ENCODE data around the gene DPYD.
"Not testable (repeated sequence)": the region's sequence is repeated elsewhere in the genome, so short reads cannot be mapped to it uniquely, and the experiment has no call there.

DPYD gene

DNA sequence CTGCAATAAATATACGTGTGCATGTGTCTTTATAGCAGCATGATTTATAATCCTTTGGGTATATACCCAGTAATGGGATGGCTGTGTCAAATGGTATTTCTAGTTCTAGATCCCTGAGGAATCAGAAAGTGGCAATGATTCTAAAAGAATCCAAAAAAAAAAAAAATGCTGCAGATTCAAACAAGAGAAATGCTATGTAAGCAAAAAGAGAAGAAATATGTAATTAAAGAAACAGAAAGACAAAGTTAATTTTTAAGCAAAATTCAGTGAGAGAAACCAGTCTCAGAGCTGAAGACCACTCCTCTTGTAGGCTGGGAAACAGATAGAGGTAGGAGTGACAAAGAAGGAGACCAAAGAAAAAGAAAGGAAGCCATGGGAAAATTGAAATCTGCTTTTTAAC is 571.0 kb downstream of the DPYD start:
- DNase-seq, result not testable (repeated sequence)

DNA sequence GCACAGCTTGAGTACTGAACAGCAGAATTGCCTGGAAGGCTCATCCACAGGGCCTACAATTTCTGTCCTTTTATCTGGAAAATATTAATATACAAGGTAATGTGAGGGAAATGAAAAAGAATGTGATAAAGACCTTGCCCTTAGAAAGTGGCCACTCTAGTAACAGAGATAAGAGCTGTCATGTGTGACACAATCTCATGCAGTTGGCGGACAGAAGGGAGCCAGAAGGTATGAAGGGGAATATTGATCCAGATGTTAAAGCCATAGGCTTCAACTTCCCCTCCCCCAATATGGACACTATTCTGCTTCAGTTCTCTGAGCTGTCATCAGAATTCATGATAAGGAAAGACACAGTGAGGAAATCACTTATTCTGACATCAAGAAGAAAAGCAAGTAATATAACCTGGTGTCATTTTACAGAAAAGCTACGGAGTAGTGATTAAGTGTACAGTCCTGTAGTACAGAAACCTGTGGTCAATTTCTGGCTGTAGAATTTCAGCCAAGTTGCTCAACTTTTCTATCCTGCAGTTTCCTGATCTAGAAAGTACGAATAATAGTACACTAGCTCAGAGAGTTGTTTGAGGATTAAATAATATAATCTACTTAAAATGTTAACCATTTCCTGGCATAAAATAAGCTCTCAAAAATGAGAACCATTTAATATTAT is 572.1 kb downstream of the DPYD start:
- DNase-seq, result no peak

DNA sequence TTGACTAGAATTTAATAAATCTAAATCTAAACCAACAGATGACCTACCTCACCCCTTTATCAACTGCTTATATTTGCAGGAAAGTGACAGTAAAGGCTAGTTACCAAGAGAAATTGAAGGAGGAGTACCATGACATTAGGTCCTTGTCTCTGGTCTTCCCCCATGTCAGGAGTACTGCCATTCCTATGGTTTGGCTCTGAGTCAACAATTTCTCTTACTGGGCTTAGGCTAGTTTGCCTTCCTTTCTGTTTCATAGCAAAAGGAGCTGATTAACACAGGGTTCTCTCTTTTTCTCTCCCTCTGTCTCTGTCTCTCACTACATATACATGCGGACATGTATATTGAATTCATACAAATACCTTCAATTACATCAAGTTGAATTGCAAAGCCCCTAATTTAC is 579.9 kb downstream of the DPYD start:
- no peak for DNase-seq

DNA sequence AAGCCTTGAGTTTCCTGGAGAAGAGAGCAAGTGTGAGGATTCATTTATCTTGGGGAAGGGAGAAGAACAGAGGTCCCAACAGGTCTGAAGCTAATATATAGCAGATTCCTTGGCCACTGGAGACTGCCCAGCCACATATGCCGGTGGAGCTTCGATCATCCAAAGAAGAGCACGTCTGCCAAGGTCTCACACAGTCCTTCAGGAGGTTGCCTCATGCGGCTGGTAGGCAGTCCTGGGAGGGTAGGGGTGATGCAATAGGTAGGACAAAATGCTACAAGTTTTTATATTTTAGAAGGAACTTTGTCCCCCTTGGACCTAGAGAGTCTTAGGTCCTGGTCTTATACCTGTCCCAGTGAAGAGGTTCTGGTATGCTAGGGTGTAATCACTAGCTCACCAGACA is 582.5 kb downstream of the DPYD start:
- DNase-seq, result no peak

DNA sequence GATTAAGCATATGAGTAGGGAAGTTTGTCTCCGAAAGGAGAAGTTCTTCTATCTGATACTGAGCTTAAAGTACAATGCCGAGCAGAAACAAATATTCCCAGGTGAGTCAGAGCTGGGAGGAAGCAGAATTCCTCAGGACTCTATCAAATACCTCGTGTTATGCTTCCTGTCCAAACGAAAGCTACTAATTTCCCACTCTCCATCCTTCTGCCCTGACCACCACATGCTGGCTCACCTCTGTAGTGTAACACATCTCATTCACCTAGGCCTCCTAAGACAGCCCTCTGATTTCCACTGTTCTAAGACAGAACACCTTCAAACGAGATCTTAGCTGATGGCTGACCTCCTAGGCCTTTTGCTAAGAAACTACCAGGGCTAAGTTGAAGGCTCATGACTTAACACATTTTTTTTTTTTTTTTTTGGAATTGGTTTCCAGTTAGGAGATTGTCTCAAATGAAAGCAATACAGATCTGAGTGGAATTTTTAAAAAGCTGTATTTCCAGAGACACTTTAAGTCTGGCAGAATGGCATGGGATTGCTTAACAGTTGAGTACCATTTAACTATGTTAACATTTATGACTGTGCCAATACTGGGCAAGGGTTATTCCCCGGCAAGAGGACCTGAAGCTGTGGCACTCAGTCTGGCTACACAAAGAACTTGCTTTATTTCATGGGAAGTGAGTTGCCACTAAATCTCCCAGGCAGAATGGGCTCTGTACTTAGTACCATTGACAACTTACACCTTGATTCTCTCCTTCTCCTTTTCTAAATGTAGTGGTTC is 583.4 kb downstream of the DPYD start:
- DNase-seq, result no peak

DNA sequence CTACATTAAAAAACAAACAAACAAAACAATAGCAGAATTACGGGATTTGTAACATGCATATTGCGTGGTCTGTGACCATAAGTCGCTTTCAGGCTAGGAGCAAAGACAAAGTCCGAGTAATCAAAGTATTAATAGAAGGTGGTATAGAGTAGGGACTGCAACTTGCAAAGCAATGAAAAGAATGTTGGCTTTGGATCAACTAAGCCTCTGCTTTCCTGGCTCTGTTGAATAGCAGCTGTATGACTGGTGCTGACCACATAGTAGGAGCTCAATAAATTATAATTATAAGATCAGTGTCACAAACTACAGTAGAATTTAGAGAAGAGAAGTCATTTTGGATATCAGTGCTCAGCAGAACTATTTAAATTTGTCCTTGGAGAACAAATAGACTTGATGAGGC is 586.4 kb downstream of the DPYD start:
- DNase-seq, result no peak

DNA sequence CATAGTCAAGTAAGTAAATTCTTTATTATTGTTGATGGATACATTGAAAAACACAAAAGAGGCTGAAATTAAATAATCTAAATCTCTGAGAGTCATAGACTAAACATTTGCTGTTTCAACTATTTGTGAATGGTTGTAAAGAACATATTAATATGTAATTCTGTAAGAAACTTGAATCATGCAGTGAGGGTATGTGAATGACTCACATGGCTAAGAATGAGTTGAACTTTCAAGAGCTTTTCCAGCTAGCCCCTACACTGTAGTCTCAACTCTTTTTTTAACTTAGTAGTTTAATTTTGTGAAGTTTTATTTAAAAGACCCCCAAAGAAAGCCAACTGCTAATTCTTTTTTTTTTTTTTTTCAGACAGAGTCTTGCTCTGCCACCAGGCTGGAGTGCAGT is 588.1 kb downstream of the DPYD start:
- no peak for DNase-seq

DNA sequence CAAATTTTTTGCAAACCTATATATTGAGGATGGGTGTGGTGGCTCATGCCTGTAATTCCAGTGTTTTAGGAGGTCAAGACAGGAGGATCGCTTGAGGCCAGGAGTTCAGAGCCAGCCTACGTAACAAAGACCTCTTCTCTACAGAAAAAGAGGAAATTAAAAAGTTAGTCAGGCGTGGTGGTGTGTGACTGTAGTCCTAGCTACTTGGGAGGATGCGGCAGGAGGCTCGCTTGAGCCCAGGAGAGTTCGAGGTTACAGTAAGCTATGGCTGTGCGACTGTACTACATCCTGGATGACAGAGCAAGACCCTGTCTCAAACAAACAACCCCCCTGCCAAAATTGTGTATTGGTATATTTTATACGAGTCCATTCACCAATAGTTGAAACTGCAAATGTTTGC is 589.7 kb downstream of the DPYD start:
- no peak for DNase-seq

DNA sequence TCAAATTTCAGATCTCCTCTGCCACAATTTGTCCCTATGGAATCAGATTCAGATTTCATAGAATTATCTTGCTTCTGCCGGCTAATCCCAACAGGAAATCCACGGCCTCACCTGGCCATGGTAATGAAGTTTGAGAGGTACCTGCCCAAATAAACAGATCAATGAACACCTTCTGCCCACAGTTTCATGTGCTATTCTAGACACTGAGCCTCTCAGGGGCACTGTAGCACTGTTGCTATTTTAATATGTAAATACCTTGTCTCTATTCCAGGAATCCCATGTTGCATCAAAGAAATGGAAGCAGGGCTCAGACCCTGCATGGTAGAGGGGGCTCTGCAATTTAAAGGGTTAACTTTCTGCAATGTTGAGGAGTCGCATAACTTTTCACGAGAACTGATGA is 606.1 kb downstream of the DPYD start:
- DNase-seq, result no peak

DNA sequence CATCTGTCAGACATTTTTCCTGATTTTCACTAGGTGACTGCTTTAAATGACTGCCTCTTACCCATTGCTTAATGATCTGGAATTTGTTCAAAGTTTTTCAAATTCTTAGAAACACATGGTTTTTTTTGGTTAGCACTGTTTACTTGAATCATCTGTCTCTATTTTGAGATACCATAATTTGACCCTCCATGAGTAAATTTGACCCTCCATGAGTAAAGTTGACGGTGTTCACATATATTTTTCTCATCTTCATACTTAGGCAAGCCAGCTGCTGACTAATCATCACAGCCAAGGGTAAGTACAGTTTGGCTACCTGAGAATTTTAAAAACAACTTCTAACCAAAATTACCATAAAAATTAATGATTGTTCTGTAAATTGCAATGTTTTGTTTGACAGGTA is 612.7 kb downstream of the DPYD start:
- DNase-seq, result no peak

DNA sequence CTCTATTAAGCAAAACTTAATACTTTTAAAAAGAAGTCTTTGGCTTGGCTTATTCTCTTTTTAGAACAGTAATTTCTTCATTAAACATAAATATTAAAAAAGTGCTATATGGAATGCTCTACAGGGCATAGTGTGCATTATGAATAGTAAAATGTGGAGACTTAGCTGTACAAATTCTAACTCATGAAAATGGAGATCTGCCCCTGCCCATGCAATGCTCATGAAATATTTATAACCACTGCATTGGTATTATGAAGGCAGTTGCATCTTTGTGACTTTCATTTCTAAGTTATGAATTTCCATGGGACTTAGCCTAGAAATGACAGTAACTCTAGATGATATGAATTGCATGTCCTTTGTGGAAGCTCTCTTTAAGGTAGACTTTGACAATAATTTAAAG is 613.3 kb downstream of the DPYD start:
- DNase-seq, result no peak

DNA sequence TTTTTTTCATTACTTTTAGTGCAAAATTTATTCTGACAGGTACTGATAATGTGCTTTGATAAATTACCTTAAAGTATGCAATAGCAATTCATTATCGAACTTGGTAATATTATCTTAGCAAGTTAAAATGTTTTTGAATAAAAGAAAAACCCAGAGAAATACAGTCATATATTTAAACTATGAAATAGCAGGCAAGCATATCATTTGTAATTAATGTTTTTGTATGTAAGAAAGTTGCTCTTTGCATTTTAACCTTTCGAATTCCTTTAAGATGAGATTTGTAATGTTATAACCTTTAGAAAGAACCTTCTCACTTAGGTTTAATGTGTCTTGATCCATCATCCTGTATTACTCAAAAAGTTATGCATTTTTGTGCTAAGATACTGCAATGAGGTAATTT is 613.7 kb downstream of the DPYD start:
- DNase-seq, result no peak

DNA sequence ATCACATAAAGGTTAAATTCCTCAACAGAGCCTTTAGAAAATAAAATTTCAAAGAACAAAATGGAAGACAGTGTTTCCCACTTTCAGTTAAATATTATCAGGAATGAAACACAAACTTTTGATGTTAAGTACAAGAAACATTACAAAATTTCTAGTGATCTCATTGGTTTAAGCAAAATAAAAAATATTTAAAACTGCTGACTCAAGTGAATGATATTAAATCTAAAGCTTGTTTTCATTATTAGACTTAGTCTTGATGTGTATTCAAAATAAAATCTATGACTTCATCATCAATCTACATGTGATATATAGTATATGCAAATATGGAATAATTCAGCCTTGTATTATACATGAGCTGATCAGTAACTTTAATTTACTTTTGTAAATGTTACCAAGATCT is 614.3 kb downstream of the DPYD start:
- DNase-seq, result no peak

DNA sequence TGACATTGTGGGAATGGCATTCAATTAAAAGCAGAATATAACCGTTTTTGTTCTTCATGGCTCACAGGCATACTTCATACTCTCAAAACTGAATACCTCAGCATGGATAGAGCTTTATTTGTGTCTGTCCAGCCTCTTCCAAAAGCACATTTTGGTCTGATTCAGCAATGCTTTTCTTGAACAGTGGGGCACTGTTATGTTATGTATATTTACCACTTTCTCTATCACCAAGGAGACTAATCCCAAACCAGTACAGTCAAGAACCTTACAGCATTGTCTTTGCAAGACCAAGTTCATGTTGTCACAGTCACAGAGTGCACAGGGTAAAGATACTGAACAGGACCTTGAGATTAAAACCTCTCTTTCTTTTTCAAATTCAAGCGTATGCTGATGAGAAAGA is 616.5 kb downstream of the DPYD start:
- no peak for DNase-seq

DNA sequence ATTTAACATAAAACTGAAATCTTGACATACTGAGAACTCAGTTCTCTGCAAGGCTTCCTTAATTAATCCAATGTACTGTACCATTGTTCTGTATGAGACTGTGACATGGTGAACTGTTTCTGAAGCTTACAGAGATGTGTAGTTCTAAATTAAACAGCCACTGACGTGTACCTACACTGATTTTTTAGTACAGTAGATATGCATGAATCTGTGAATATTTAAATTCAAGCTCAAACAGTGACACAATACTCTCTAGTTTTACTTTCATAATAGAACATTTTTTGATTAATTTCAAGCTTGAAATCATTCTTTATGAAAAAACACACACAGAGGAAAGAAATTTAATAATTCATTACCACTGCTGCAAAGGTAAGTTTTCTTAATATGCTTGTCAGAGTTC is 621.9 kb downstream of the DPYD start:
- DNase-seq, result no peak

DNA sequence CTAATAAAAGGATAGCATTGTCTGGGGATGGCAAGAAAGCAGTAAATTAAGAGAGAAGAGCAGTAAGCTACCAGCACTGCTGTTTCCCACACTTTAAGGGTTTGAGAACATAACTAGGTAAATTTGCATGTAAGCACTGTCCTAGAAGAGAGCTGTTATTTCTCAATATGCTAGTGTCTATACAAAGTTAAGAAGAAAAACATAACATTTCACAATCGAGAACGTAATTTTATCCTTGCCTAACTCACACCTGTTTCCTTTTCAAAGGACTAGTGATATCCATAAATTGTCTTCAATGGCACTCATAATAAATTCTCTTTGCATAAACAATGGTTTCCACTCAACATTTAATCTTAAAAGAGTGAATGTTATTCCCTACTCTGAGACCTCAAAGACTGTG is 623.2 kb downstream of the DPYD start:
- DNase-seq, result no peak

DNA sequence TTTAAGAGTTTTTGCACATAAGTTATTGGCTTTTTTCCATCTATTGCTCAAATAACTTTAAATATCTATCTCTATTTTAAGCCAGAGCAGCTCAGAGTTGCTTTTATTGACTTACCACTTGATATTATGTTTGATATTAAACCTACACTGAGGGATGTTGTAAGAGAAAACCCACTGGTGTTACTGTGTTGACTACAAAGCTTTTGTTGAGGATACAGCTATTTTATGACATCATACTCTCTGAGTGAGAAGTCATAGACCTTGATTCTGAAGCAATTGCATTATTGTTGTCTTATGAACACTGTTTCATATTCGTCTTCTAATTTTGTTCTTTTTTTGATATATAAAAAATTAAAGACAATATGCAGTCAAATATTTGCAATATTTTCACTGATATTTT is 638.9 kb downstream of the DPYD start:
- DNase-seq, result no peak

DNA sequence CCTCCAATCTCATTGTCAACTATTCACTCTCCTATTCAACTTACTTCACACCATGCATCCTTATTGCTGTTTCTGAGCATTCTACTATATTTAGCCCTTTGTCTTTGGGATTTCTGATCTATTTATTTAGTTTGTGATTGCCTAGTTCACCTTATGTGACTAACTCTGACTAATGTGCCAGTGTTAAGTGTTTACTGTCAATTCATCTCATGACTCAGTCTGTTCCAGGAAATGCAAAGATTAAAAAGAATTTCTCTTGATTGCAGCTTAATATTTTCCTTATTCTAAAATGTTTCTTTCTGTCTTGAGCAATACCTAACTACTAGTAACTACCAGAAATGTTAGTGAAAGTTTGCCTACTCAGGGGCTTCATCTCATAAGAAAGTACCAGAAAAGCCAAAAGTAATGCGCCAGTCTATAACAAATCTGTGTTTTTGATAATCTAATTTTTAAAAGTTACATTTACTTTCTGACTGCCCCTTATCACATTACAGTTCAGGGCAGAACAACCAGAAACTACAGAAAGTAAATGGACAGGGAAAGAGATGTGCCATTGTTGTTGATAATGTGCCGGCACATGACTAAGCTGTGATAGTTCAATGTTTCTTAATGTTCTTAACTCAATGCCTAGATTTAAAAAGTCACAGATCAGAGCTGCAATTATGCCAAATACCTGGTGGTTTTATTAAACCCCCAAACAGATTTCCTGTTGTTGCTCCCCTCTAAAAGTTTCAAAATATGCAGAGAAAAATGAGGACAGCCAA is 642.8 kb downstream of the DPYD start:
- DNase-seq, result peak; percentile 10

DNA sequence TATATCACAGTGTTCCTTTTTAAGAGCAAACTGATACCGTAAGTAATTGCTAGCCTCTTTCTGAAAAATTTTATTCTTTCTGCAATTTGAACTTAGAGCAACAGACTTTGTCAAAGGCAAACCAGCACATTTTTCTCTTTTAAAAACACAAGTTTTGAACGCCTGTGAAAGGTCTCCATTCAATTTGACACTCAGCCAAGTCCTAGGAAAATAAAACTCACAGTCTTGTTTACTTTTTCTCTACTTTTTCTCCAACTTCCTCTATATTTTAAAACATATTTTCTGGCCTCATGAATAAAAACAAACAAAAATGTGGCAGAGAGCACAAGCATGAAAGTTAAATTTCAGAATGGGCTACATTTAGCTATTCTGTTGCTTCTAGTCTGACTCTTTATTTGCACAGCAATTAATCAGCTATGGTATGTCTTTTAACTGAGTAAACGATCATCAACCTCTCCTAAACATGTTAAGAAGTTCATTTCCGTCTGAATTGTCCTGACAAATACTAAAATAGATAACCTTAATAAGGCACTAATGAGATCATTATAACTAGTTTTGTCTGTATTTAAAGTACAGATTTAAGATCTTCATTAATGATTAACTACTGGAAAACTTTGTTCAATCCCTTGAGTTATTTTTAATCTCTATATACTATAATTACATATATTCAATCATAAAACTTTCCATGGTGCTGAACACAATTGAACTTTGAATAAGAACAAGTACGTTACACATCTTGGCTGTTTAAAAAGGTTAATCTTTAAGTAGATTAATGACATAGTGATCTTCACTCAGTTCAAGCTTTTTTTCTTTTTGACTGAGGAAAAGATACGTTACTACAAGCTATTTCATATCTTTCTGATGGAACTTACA is 648.7 kb downstream of the DPYD start:
- DNase-seq, result no peak

DNA sequence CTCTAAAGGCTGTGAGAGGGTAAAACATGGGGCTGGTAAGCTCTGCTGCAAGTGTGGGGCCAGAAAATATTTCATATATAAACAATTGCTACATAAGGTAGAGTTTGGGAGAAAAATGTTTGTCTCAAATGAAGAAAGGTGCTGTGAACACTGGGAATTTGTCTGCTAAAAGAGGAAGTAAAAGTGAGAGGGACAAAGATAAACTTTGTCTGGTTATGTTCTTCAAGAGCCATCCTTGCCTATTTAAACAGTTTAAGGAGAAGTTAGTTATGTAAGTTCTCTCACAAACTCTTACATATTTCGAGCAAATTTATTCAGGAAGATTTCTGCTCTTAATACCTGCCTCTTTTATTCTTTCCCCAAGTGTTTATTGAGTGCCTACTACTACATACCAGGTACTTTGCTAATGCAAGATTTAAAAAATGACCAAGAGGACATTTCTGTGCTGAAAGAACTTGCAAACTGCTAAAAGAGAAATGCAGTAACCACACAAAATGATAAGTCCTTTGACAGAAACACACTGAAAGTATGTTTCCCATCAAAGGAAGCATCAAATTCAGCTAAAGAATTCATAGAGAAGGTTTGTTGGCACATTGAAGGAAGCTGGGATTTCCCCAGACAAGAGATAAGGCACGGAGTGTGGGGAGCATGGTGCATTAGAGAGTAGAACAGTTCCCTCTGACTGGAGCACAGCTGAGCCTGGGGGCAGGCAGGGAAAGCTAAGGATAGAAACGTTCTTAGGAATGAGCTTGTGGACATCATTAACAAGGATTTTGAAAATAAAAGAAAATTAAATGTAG is 650.1 kb downstream of the DPYD start:
- DNase-seq, result no peak

DNA sequence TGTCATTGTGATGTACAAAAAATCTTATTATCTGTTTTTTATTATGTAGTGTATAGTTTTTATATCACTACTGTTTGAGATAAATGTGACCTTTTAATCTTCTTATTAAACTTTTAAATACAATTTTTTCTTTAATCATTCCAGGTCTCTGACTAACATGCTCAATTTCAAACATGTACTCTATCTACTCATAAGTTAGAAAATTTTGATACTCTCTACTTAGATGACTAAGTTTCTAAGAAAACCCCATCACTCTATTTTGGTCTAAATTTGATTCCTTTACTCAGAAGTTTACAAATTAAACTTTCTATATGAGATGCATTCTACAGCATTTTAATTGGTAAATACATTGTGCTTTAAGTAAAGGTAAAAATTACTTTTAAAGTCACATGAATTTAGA is 655.2 kb downstream of the DPYD start:
- no peak for DNase-seq

DNA sequence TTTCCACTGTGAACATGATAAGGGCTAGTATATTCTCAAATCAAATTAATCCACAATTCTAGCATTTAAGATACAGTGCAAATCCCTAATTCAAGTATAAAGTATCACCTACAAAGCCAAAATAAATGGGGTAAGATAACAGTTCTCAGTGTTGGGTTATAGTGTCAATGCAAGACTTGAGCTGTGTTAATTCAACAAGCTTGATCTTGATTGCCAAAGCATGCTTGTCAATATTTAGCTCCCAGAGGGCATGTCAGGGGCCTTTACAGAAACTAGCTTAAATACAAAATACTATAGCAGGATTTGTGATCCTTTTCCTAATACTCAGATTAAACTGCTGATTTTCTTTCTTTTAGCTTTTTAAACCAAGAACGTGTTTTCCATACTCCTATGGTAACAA is 658.0 kb downstream of the DPYD start:
- no peak for DNase-seq

All from NCI-H774 (cell line).